Stimulated activated CD8-positive, alpha-beta memory T cell treated with anti-CD3 and anti-CD28 coated beads, Interleukin-4, amount 100 ng/mL, for 4 hours (primary cell): ENCODE results near the gene NT5C3A.
"Not testable (repeated sequence)": the region's sequence is repeated elsewhere in the genome, so short reads cannot be mapped to it uniquely, and the experiment has no call there.

ENCODE experiments used
- DNase-seq, 2 donors: peaks; one replicate each; pipeline ENCODE4 v3.0.0-alpha.2; 2020; ENCODE audit warnings: low read depth in 2 of 2, low spot score in 1 of 2

NT5C3A gene

DNA sequence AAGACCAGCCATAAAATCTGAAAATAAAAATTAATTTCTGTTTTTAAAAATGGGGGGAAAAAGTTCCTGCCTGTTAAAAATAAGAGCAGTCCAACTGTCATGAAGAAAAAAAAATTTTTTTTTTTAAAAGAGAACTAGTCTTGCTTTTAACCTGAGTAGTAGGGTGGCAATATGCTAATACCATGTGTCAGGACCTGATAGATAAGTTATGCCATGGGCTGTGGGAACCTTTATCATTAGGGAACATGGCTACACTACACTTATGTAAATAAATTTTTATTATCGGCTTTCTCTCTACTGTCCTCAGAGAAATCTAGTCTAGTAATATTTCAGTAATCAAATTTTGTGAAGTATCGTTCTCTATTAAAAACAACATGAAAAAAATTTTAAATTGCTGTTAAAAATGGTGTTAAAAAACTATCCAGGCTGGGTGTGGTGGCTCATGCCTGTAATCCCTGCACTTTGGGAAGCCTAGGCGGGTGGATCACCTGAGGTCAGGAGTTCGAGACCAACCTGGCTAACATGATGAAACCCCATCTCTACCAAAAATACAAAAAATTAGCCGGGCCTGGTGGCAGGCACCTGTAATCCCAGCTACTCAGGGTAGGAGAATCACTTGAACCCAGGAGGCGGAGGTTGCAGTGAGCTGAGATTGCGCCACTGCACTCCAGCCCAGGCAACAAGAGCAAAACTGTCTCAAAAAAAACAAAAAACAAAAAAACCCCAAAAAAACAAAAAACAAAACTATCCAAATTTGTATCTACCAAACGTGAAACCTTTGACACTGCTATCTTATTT, 20.7 kb downstream of the NT5C3A start:
- DNase-seq, result no peak

- DNase-seq, result peak; percentile 16 to 30
These were observed 21.6 kb downstream of the NT5C3A start for GRCh38 chr7:33040803-33041516.

- DNase-seq, result no peak
These were observed 22.7 kb downstream of the NT5C3A start for GRCh38 chr7:33039903-33040292.

GRCh38 chr7:33039257-33039902, 23.2 kb downstream of the NT5C3A start:
- DNase-seq, result no peak

DNA sequence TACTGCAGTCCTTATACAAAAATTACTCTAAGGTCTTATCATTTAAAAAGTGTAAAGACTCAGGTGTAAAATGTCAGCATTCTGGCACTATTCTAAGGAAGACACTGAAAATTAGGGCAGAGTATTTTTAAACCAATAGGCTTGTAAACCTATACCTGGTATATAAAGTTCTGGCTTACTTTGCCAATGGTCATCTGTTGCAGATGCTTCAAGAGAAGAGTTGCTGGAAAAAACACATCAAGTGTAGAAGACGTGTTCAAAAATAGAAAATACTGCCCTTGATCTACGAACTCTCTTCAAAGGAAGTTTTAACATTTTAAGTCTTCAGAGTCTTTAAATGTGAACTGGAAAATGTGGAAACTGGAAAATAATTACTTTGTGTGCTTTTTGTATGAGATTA, 23.9 kb downstream of the NT5C3A start:
- DNase-seq, result no peak

DNA sequence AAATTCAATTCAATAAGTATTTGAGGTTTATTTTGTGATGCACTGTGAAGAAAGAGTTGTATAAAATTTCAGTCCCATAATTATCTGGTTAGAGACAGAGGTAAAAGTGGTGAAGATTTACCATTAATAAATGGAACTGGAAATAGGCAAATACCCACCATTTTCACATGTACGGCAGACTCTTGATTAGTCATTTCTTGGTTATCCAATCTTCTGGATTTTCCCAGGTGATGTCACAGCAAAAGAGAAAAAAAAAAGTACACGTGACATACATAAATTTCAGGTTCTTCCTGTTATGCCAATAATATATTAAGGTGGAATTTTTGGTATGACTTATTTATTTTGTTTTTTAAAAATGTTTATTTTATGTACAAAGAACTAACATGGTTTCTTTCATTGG, 26.8 kb downstream of the NT5C3A start:
- no peak for DNase-seq

- no peak for DNase-seq
These were observed 38.3 kb downstream of the NT5C3A start for GRCh38 chr7:33024189-33024757.

DNA sequence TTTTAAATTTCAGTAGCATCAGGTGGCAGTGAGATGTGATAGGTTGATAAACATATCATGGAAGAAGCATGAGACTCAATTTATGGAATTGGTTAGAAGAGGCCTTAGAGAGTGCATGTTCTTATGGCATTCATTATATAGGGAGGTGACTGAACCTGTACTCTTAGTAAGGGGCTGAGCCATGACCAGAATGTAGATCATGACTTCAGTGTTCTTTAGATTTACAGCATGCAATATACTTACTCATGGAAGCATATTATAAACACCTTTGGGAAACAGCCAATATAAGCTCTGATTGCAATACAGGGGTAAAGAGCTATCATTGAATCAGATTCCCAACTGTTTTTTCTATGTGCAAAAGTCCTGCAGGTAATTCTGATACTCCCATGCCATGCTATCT, 50.2 kb downstream of the NT5C3A start:
- no peak for DNase-seq

DNA sequence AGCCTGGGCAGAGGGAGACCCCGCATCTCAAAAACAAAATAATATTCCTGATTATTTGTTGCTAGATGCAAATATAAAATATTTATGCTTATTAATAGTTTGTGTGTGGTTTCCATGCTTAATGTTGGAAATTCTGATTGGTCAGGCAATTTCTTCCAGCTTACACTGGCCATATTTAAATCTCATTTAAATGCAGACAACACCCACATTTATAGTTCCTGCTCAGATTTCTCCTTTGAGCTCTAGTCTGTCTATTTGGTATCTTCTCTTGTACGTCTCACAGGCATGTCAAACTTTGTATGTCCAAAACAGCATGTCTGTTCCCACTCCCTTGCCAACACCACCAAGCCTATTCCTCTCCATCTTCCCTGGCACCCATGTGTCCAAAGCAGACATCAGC, 52.8 kb downstream of the NT5C3A start:
- no peak for DNase-seq

DNA sequence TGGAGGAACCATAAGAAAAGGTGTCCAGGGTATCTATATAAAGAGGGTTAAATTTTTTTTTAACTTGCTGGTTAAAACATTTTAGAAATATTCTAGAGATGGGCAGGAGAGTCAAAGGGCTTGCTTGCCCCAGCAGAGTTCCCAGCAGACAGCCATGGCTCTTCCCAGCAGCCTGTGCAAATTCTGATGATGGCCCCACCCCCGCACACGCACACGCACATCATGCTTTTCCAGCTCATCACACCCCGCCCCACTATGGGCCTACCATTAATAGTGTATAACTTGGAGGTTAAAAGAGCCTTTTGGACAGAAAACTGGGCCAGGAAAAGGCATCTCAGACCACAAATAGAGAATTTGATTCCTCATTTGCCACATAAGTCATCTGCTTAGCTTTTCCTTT, 56.9 kb downstream of the NT5C3A start:
- not testable (repeated sequence) for DNase-seq

- DNase-seq, result not testable (repeated sequence)
These were observed 57.4 kb downstream of the NT5C3A start for GRCh38 chr7:33005193-33005592.

DNA sequence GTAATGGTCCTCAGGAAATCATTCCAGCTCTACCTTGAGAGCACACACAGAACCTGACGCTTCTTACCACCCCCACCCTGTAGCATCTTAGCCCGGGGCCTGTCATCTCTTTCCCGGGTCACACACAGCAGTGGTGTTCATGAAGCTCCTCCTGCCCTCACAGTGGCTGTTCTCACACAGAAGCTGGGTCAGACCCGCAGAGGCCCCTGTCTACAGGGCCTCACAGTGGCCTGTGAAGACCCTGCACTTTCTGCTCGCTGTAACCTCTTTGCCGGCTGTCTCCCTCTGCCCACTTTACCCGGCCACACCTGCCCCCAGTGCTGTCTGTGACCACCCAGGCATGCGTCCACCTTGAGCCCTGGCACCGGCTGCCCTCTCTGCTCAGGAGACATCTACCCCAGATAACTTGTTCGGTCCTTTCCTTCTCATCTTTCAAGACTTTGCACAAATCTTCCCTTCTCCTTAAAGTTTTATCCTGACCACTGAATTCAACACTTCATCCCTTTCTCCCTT, 58.4 kb downstream of the NT5C3A start:
- not testable (repeated sequence) for DNase-seq

GRCh38 chr7:33003111-33003510, 59.5 kb downstream of the NT5C3A start:
- not testable (repeated sequence) for DNase-seq

DNA sequence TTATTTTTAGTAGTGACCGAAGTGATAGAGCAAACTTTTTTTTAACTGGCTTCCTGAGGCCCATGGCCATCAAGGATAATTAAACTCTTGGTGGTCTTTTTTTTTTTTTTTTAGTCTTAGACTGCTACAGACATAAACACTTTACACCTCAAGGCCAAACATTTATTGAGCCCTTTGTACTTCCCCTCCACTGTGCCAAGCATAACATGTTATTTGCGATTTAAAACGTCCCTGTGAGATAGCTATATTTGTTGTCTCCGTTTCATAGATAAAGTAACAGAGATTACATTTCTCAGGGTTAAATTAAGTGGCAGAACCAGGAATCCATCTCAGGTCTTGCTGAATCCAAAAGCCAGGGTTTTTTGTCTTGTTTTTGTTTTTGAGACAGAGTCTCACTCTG, 63.2 kb downstream of the NT5C3A start:
- not testable (repeated sequence) for DNase-seq

DNA sequence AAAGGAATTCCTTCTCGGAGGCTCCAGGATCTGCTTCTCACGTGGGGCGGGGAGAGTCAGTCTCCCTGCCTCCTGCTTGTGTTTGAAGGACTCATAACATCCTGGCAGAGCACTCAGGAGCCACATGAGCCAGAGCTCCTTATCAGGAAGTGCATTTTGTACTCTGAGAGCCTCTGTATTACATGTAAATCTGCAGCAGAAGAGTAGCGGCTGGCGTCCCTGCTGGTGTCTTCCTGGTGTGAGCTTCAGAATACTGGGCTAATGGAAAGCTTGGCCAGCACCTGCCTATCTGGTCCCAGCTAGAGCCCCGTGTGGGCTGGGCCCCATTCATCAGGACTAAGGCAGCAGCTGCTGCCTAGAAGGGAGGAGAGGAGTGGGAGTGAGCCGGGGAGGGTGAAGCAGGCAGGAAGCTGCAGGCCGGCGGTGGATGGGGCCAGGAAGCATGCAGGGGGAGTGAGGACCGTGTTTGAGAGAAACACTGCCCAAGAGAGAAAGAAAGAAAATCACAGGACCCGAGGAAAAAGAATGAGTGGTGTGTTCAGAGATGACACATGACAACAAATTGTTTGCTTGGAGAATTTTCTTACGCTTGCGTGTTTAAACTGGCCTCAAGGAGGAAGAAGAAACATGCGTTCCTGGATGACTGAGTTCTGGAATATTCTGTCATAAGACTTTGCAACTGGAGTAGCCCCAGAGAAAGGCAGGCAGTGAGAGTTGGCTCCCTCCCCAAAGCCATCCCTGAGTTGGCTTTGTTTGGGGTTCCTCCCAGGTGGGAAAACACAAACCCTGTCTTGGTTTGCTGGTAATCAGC, 64.0 kb downstream of the NT5C3A start:
- DNase-seq, result not testable (repeated sequence)

DNA sequence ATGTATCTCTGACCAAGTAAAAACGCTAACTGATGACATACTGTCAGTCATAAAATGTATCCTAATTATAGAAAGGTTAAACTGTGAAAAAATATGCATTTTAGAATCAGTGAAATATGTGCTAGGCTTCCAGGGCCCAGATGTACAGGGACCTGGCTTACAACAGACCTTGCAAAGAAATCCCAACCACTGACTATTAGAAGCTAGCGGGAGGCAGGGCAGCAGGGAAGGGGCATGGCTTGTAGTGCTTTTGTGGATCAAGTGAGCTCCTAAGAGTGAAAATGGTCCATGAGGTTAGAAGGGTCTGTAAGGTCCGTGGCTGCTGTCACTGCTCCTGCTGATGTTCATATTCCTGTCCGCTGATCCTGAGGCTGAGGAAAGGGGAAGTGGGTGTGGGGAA, 64.6 kb downstream of the NT5C3A start:
- not testable (repeated sequence) for DNase-seq

DNA sequence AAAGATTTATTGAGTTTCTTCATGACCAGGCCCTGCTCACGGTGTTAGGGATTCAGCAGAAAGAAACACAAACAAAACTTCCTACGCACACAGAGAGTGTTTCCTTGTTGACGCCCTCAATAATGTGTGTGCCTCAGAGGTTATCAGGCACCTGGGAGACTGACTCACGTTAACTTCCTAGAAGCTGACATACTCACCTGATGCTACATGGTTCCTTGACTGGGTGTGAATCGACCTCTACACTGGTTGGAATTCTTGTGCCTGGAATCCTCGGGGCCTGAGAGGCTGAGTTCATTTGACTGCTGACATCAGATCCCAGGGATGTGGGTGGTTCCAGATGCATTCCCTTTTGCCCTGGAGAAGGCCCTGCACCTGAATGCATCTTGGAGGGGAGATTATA, 69.8 kb downstream of the NT5C3A start:
- DNase-seq, result not testable (repeated sequence)

DNA sequence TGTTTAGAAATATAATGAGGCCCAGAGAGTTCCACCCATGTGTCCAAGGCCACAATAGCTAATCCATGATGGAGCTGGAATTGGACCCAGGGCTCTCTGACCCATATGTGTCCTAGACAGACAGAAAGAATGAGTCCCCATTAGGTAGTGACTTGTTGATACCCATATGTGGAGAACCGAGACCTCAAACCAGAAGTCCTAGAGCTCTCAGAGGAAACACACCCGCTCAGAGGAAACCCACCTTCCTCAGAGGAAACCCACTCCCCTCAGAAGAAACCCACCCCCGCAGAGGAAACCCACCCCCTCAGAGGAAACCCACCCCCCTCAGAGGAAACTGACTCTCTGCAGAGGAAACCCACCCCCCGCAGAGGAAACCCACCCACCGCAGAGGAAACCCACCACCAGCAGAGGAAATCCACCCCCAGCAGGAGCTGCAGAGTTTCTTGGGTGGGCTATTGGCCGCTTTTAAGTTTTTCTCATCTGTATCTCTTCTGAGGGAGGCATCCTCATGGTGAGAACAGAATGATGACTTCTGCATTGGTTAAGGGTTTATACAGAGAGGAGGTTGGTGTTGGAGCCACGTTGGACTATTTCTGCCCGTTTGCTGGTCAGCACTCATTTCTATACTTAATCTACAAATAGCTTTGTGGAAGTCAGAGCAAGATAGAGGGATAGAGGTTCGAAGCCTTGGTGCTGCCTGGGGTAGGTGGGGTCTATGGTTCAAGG, 70.4 kb downstream of the NT5C3A start:
- not testable (repeated sequence) for DNase-seq

GRCh38 chr7:32991068-32991585, 71.4 kb downstream of the NT5C3A start:
- DNase-seq, result not testable (repeated sequence)

GRCh38 chr7:32988148-32988547, 74.4 kb downstream of the NT5C3A start:
- DNase-seq, result not testable (repeated sequence)
